Measurements from ENCODE around the gene PHLDB3. TPM values are rescaled to one million over a fixed set of nuclear protein-coding genes. Genes with fewer than 3 reads are reported as not detected.

Gene PHLDB3
- total RNA-seq, 1 donor from 2014 or later: 7.9 TPM

DNA sequence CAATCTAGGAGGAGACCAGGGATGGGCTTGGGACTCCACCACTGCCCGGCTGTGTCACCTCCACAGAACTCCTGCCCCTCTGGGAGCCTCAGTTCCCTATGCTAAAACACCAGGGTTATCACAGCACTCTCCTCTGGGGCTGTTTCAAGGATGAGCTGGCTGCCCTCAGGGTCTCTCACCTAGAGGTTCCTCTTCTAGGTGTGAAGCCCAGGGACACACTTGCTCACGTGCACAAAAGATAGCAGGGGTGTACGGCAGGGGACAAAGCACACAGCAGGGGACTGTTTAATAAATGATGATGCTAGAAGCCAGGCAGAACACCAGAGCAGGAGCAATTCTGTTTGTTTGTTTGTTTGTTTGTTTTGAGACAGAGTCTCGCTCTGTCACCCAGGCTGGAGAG lies 22.4 kb downstream of the PHLDB3 start:
- FAIRE-seq: no peak
- no peak for DNase-seq (ENCODE audit: low read depth)
- H3K27me3 ChIP-seq (ENCODE audit: control insufficient read depth, insufficient read depth, low read length): no peaks in the 10 kb centered on the region
- no peak overlapping the region for H3K4me3 ChIP-seq (ENCODE audit: low read depth, low read length)
- peaks cover 10% of the 10 kb centered on the region for H3K36me3 ChIP-seq (ENCODE audit: control insufficient read depth, insufficient read depth, low read length)
- TF ChIP-seq, protein P1, sequence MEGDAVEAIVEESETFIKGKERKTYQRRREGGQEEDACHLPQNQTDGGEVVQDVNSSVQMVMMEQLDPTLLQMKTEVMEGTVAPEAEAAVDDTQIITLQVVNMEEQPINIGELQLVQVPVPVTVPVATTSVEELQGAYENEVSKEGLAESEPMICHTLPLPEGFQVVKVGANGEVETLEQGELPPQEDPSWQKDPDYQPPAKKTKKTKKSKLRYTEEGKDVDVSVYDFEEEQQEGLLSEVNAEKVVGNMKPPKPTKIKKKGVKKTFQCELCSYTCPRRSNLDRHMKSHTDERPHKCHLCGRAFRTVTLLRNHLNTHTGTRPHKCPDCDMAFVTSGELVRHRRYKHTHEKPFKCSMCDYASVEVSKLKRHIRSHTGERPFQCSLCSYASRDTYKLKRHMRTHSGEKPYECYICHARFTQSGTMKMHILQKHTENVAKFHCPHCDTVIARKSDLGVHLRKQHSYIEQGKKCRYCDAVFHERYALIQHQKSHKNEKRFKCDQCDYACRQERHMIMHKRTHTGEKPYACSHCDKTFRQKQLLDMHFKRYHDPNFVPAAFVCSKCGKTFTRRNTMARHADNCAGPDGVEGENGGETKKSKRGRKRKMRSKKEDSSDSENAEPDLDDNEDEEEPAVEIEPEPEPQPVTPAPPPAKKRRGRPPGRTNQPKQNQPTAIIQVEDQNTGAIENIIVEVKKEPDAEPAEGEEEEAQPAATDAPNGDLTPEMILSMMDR (IDR thresholded peaks at IDR 0.05; ENCODE audit: insufficient read depth, low read length, severe bottlenecking): no peak

DNA sequence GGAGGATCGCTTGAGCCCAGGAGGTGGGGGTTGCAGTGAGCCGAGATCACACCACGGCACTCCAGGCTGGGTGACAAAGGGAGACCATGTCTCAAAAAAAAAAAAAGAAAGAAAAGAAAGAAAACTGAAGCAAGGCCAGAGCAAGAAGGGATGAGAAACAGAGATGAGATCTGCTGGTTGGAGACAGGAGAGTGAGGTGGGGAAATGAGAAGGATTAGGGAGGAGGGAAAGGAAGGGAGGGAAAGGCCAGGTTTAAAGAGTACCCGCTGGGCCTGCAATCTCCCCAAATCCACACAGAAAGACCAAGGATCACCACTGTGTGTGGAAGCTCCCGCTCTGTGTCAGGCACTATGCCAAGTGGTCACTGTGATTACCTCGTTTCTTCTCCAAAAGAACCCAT lies 22.8 kb downstream of the PHLDB3 start:
- TF ChIP-seq, protein P1 (IDR thresholded peaks at IDR 0.05; ENCODE audit: insufficient read depth, low read length, severe bottlenecking): no peak
- H3K4me3 ChIP-seq (ENCODE audit: low read depth, low read length): no peak overlapping the region
- H3K27me3 ChIP-seq (ENCODE audit: control insufficient read depth, insufficient read depth, low read length): no peaks in the 10 kb centered on the region
- H3K36me3 ChIP-seq (ENCODE audit: control insufficient read depth, insufficient read depth, low read length): peaks cover 11% of the 10 kb centered on the region
- DNase-seq (ENCODE audit: low read depth): no peak
- no peak for FAIRE-seq

DNA sequence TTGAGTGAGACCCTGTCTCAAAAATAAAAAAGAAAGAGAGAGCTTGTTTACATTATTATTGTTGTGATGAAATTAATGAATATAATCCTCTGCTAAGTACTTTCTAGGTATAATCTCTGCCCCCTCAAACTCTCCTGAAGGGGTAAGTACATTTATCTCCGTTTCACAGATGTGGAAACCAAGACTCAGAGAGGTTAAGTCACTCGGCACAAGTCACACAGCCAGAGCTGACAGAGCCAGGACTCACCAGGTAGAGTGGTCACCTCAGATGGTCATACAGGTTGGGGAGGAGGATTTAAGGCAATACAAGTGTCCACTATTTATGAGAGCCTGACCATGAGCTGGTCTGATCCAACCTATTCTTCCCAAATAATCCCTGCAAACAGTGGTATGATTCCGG lies 24.0 kb downstream of the PHLDB3 start:
- peaks cover 7% of the 10 kb centered on the region for H3K36me3 ChIP-seq (ENCODE audit: control insufficient read depth, insufficient read depth, low read length)
- TF ChIP-seq, protein P1 (IDR thresholded peaks at IDR 0.05; ENCODE audit: insufficient read depth, low read length, severe bottlenecking): no peak
- FAIRE-seq (no peak), DNase-seq (ENCODE audit: low read depth) (no peak)
- H3K4me3 ChIP-seq (ENCODE audit: low read depth, low read length): no peak overlapping the region
- no peaks in the 10 kb centered on the region for H3K27me3 ChIP-seq (ENCODE audit: control insufficient read depth, insufficient read depth, low read length)

DNA sequence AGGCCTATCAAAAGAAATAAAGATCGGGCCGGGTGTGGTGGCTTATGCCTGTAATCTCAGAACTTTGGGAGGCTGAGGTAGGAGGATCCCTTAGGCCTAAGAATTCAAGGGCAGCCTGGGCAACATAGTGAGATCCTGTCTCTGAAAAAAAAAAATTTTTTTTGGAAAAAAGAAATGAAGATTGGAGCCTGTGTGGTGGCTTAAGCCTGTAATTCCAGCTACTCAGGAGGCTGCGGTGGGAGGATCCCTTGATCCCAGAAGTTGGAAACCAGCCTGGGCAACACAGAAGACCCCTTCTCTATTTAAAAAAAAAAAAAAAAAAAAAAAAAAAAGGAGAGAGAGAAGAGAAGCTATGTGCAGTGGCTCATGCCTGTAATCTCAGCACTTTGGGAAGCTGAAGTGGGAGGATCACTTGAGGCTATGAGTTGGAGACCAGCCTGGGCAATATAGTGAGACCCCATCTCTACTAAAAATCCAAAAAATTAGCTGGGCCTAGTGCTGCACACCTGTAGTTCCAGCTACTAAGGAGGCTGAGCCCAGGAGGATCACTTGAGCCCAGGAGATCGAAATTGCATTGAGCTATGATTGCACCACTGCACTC lies 24.5 kb downstream of the PHLDB3 start:
- TF ChIP-seq, protein P1 (IDR thresholded peaks at IDR 0.05; ENCODE audit: insufficient read depth, low read length, severe bottlenecking): no peak
- DNase-seq (ENCODE audit: low read depth) (no peak), FAIRE-seq (no peak)
- Histone ChIP-seq H3K4me3 (ENCODE audit: low read depth, low read length) (no peak overlapping the region), H3K36me3 (ENCODE audit: control insufficient read depth, insufficient read depth, low read length) (peaks cover 7% of the 10 kb centered on the region), H3K27me3 (ENCODE audit: control insufficient read depth, insufficient read depth, low read length) (no peaks in the 10 kb centered on the region)

DNA sequence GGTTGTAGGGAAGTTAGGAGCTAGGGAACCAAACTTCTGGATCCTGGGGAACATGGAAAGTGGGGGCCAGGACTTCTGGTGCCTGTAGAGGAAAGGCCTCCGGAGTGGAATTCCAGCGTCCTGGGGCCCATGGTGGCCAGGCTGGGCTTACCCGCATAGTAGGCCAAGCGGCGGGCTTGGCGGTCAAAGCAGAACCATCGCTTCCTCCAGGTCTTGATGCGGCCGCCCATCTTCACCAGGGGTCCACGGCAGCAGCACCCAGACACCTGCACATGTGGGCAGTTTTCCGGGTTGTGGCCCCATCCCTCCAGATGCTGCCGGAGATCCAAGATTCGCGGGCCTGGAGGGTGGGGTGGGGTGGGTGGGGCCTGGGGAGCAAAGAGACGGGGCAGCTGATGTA lies 25.3 kb downstream of the PHLDB3 start:
- Histone ChIP-seq H3K36me3 (ENCODE audit: control insufficient read depth, insufficient read depth, low read length) (peaks cover 7% of the 10 kb centered on the region), H3K27me3 (ENCODE audit: control insufficient read depth, insufficient read depth, low read length) (no peaks in the 10 kb centered on the region), H3K4me3 (ENCODE audit: low read depth, low read length) (no peak overlapping the region)
- no peak for FAIRE-seq
- TF ChIP-seq, protein P1 (IDR thresholded peaks at IDR 0.05; ENCODE audit: insufficient read depth, low read length, severe bottlenecking): no peak
- no peak for DNase-seq (ENCODE audit: low read depth)

DNA sequence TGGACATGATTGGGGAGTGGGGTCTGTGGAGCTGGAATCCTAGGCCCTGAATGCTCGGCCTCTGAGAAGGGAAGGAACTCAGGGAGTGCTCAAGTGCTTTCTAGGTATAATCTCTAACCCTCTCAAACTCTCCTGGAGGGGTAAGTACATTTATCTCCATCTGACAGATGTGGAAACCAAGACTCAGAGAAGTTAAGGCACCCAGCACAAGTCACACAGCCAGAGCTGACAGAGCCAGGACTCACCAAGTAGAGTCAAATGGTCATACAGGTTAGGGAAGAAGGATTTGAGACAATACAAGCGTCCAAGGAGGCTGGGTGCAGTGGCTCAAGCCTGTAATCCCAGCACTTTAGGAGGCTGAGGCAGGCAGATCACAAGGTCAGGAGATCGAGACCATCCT lies 26.2 kb downstream of the PHLDB3 start:
- FAIRE-seq: no peak
- Histone ChIP-seq H3K36me3 (ENCODE audit: control insufficient read depth, insufficient read depth, low read length) (peaks cover 7% of the 10 kb centered on the region), H3K4me3 (ENCODE audit: low read depth, low read length) (no peak overlapping the region), H3K27me3 (ENCODE audit: control insufficient read depth, insufficient read depth, low read length) (no peaks in the 10 kb centered on the region)
- no peak for DNase-seq (ENCODE audit: low read depth)
- TF ChIP-seq, protein P1 (IDR thresholded peaks at IDR 0.05; ENCODE audit: insufficient read depth, low read length, severe bottlenecking): no peak
